ENCODE results near the gene SSH3.

SSH3 gene

GRCh38 chr11:67353317-67354074 is 50.2 kb downstream of the SSH3 start, which contains the start of gene POLD4:
TSS of gene POLD4 (minus strand) at chr11:67353546. CDS start at chr11:67353399, 147 bp downstream.
- Histone ChIP-seq H3K27me3 (ENCODE audit: insufficient read depth, poor library complexity, severe bottlenecking) (no peaks in the 10 kb centered on the region), H3K27ac (replicated peaks) (peak within 1 kb of the TSS; percentile 95), H3K4me3 (replicated peaks; ENCODE audit: insufficient read depth, low read length) (peak within 1 kb of the TSS; percentile 62)
- peak; percentile 95 to 99 for DNase-seq (ENCODE audit: low read depth in 1 of 2, low spot score in 1 of 2)
- TF ChIP-seq POLR2AphosphoS5 (IDR thresholded peaks at IDR 0.05; ENCODE audit: low read depth) = peak; percentile 83
- peak; percentile 20 for TF ChIP-seq REST (IDR thresholded peaks at IDR 0.05; ENCODE audit: insufficient replicate concordance, low read depth)
- TF ChIP-seq CTCF (IDR thresholded peaks at IDR 0.05; ENCODE audit: insufficient read depth, low read length) = no peak
- TF ChIP-seq GABPA (IDR thresholded peaks at IDR 0.05; ENCODE audit: low read depth) = no peak
- peak; percentile 88 for TF ChIP-seq SPI1 (IDR thresholded peaks at IDR 0.05; ENCODE audit: borderline replicate concordance, low read depth)

GRCh38 chr11:67354075-67355022 is 51.0 kb downstream of the SSH3 start:
- peak; percentile 17 to 85 for DNase-seq (ENCODE audit: low read depth in 1 of 2, low spot score in 1 of 2)

More at GRCh38 chr11:67354075-67355022, 51.0 kb downstream of the SSH3 start:
- peak overlapping the region; percentile 34 for H3K4me3 ChIP-seq (replicated peaks; ENCODE audit: insufficient read depth, low read length)
- TF ChIP-seq REST (IDR thresholded peaks at IDR 0.05; ENCODE audit: insufficient replicate concordance, low read depth) (no peak), CTCF (IDR thresholded peaks at IDR 0.05; ENCODE audit: insufficient read depth, low read length) (no peak), SPI1 (IDR thresholded peaks at IDR 0.05; ENCODE audit: borderline replicate concordance, low read depth) (no peak), GABPA (IDR thresholded peaks at IDR 0.05; ENCODE audit: low read depth) (no peak), POLR2AphosphoS5 (IDR thresholded peaks at IDR 0.05; ENCODE audit: low read depth) (no peak)
- H3K27me3 ChIP-seq (ENCODE audit: insufficient read depth, poor library complexity, severe bottlenecking) = no peaks in the 10 kb centered on the region
- H3K27ac ChIP-seq (replicated peaks) = peak overlapping the region; percentile 95

All from HL-60 (cell line).